ENCODE results near the gene ADI1.
A peak's percentile ranks its signal among the peaks of the same experiment; 100 is the strongest.
"Not testable (repeated sequence)": the region's sequence is repeated elsewhere in the genome, so short reads cannot be mapped to it uniquely, and the experiment has no call there.

Gene ADI1

GRCh38 chr2:3529316-3530025 lies 10.1 kb upstream of the ADI1 start:
- DNase-seq, result no peak

GRCh38 chr2:3527886-3528785 lies 8.8 kb upstream of the ADI1 start:
- no peak for DNase-seq

- DNase-seq, result no peak
These were observed 7.5 kb upstream of the ADI1 start for GRCh38 chr2:3526871-3527270.

GRCh38 chr2:3523551-3524041 lies 4.3 kb upstream of the ADI1 start:
- peak; percentile 17 for DNase-seq

- DNase-seq, result no peak
These were observed 3.7 kb upstream of the ADI1 start for GRCh38 chr2:3522961-3523421.

- no peak for DNase-seq
These were observed 1.3 kb upstream of the ADI1 start for GRCh38 chr2:3520591-3520990.

GRCh38 chr2:3518496-3519254 lies 656 bp downstream of the ADI1 start:
- peak; percentile 97 for DNase-seq

- DNase-seq, result peak; percentile 4
These were observed 1.3 kb downstream of the ADI1 start for GRCh38 chr2:3517948-3518495.

GRCh38 chr2:3516831-3517230 lies 2.5 kb downstream of the ADI1 start:
- DNase-seq, result no peak

GRCh38 chr2:3515438-3515837 lies 3.9 kb downstream of the ADI1 start:
- DNase-seq, result not testable (repeated sequence)

GRCh38 chr2:3513026-3513810 lies 6.1 kb downstream of the ADI1 start:
- DNase-seq, result no peak

GRCh38 chr2:3512086-3512485 lies 7.2 kb downstream of the ADI1 start:
- DNase-seq, result no peak

GRCh38 chr2:3505771-3506170 lies 13.6 kb downstream of the ADI1 start:
- DNase-seq, result no peak

GRCh38 chr2:3504741-3505140 lies 14.6 kb downstream of the ADI1 start:
- DNase-seq, result no peak

- DNase-seq, result no peak
These were observed 15.8 kb downstream of the ADI1 start for GRCh38 chr2:3503483-3503882.

GRCh38 chr2:3503046-3503445 lies 16.3 kb downstream of the ADI1 start:
- DNase-seq, result no peak

GRCh38 chr2:3500326-3500899 lies 18.9 kb downstream of the ADI1 start:
- no peak for DNase-seq

GRCh38 chr2:3498783-3499394 lies 20.4 kb downstream of the ADI1 start:
- no peak for DNase-seq

GRCh38 chr2:3496708-3497080 lies 22.6 kb downstream of the ADI1 start:
- not testable (repeated sequence) for DNase-seq

- no peak for DNase-seq
These were observed 24.2 kb downstream of the ADI1 start for GRCh38 chr2:3494984-3495666.

GRCh38 chr2:3493615-3494007 lies 25.7 kb downstream of the ADI1 start:
- DNase-seq, result peak; percentile 63

All from kidney glomerular epithelial cell (primary cell).